Measurements from ENCODE around the gene CA4.

GRCh38 chr17:60107526-60108257, 42.1 kb upstream of the CA4 start:
- TF ChIP-seq CTCF (IDR thresholded peaks at IDR 0.05): no peak
- TF ChIP-seq POLR2A (IDR thresholded peaks at IDR 0.05): no peak
